ENCODE data around the gene CXXC4.

CXXC4 gene

GRCh38 chr4:104424475-104424941 lies 70.2 kb downstream of the CXXC4 start:
- no peak for TF ChIP-seq CTCF (IDR thresholded peaks at IDR 0.05; ENCODE audit: low read depth, low read length)
- H3K4me3 ChIP-seq (ENCODE audit: low read depth, low read length) = no peak overlapping the region

GRCh38 chr4:104421566-104421965 lies 73.1 kb downstream of the CXXC4 start:
- no peak for TF ChIP-seq CTCF (IDR thresholded peaks at IDR 0.05; ENCODE audit: low read depth, low read length)

GRCh38 chr4:104420766-104421165 lies 73.9 kb downstream of the CXXC4 start:
- H3K4me3 ChIP-seq (ENCODE audit: low read depth, low read length) = no peak overlapping the region
- TF ChIP-seq CTCF (IDR thresholded peaks at IDR 0.05; ENCODE audit: low read depth, low read length) = no peak

More at GRCh38 chr4:104421566-104421965, 73.1 kb downstream of the CXXC4 start:
- no peak overlapping the region for H3K4me3 ChIP-seq (ENCODE audit: low read depth, low read length)
